HG02798 (cell line): Measurements from ENCODE around the gene LDHB.
"Not testable (repeated sequence)": the region's sequence is repeated elsewhere in the genome, so short reads cannot be mapped to it uniquely, and the experiment has no call there.

ENCODE experiments used
- ATAC-seq: cut with Tn5 transposase; IDR thresholded peaks from one replicate; pipeline ENCODE4 v1.9.1; 2021; ENCODE audit warnings: mild to moderate bottlenecking; ENCODE audit not compliant: unreplicated experiment, poor library complexity

Gene LDHB

GRCh38 chr12:21662122-21662792 is 4.6 kb upstream of the LDHB start:
- no peak for ATAC-seq

GRCh38 chr12:21661396-21662093 is 3.9 kb upstream of the LDHB start:
- not testable (repeated sequence) for ATAC-seq

- ATAC-seq = no peak
Measured at GRCh38 chr12:21659383-21659782, 1.7 kb upstream of the LDHB start.

GRCh38 chr12:21656905-21657325 is 727 bp downstream of the LDHB start:
- peak; percentile 29 for ATAC-seq

GRCh38 chr12:21655591-21655990 is 2.1 kb downstream of the LDHB start:
- ATAC-seq = no peak

- ATAC-seq = no peak
Measured at GRCh38 chr12:21651821-21652220, 5.8 kb downstream of the LDHB start.

GRCh38 chr12:21650997-21651396 is 6.6 kb downstream of the LDHB start:
- ATAC-seq = no peak

GRCh38 chr12:21649034-21649433 is 8.6 kb downstream of the LDHB start:
- no peak for ATAC-seq

- no peak for ATAC-seq
Measured at GRCh38 chr12:21648378-21648777, 9.3 kb downstream of the LDHB start.

GRCh38 chr12:21647179-21647578 is 10.5 kb downstream of the LDHB start:
- ATAC-seq = no peak

GRCh38 chr12:21645041-21645500 is 12.6 kb downstream of the LDHB start:
- not testable (repeated sequence) for ATAC-seq

GRCh38 chr12:21644516-21644915 is 13.1 kb downstream of the LDHB start:
- ATAC-seq = no peak

- no peak for ATAC-seq
Measured at GRCh38 chr12:21643758-21644157, 13.9 kb downstream of the LDHB start.

- peak; percentile 80 for ATAC-seq
Measured at GRCh38 chr12:21642707-21643389, 14.8 kb downstream of the LDHB start.

- no peak for ATAC-seq
Measured at GRCh38 chr12:21638054-21638891, 19.4 kb downstream of the LDHB start.

GRCh38 chr12:21634245-21634644 is 23.4 kb downstream of the LDHB start:
- ATAC-seq = no peak

- no peak for ATAC-seq
Measured at GRCh38 chr12:21631367-21631766, 26.3 kb downstream of the LDHB start.

GRCh38 chr12:21627924-21628323 is 29.7 kb downstream of the LDHB start:
- ATAC-seq = no peak

GRCh38 chr12:21618566-21618965 is 39.1 kb downstream of the LDHB start:
- no peak for ATAC-seq

- ATAC-seq = no peak
Measured at GRCh38 chr12:21617030-21617429, 40.6 kb downstream of the LDHB start.
